GM19328 (cell line): Measurements from ENCODE around the gene PTGR2.
"Not testable (repeated sequence)": the region's sequence is repeated elsewhere in the genome, so short reads cannot be mapped to it uniquely, and the experiment has no call there.

Source experiments
- ATAC-seq: cut with Tn5 transposase; IDR thresholded peaks from one replicate; pipeline ENCODE4 v1.9.1; 2021; ENCODE audit warnings: mild to moderate bottlenecking, moderate library complexity; ENCODE audit not compliant: unreplicated experiment

The PTGR2 gene

DNA sequence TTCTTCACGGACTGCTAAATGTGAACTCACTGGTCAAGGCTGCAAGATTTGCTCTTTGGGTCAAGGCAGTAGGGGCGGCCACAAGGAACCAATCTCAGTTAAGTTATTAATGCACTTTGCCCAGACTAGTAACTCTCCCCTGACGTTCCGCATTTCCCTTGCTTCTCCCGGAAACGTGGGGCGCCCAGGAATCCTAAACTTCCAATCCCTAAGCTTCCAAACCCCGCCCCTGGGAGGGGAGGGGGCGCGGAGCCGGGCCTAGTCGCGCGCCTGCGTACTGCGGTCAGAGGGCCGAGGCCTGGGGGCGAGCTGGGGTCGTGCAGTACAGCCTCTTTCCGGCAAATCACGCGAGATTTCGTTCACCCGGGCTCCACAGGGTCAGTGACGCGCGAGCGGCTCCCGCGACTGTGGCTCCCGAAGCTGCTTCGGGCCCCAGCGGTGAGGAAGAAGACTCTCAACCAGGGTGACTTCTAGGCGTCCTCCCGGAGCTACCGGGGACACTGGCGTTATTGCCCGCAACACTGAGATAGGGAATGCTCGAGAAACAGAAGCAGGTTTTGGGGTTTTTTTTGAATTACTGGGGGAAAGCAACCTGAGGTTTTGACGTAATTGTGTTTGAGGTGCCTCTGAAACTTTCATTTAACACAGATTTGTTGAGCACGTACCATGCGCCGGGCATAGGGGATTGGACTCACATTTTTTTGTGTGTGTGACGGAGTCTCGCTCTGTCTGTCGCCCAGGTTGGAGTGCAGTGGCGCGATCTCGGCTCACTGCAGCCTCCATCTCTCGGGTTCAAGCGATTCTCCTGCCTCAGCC lies at the start of gene PTGR2:
Gene PTGR2 (plus strand): TSS at position 265 of the 816 bp plus-strand sequence. CDS start 7,032 bp downstream, outside the sequence.
- peak; percentile 94 for ATAC-seq

DNA sequence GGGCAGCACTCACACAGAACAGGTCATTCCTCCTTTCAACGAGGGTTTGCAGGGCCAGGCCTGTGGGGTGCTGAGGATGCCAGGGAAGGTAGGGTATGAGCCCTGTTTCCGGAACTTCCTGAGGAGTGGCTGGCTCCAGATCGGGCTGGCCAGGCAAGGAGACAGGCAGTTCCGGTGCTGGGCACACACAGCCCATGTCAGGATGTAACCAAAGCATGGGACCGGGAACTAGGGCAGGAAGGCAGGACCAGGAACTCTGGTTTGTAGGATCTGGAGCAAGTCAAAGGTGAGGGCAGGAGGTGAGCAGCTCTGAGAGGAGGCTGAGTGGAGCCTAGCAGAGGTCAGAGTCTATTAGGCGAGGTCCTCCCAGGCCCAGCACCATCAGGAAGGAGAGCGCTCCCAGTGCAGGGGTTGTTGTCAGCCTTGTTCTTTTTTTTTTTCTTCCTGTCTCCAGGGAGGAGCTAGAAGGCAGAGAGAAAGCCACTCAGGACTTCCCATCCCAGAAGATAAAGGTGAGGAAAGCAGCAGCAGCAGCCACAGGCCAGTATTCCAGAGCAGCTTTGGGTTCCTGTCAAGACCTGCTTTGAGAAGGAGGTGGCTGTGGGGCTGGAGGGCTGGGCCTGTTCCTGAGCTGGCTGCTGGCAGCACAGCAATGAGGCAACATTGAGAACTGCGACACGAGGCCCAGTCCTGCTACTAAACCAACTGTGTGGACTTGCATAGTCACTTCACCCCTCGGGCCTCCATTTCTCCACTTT lies 49.0 kb upstream of the PTGR2 start:
- no peak for ATAC-seq

DNA sequence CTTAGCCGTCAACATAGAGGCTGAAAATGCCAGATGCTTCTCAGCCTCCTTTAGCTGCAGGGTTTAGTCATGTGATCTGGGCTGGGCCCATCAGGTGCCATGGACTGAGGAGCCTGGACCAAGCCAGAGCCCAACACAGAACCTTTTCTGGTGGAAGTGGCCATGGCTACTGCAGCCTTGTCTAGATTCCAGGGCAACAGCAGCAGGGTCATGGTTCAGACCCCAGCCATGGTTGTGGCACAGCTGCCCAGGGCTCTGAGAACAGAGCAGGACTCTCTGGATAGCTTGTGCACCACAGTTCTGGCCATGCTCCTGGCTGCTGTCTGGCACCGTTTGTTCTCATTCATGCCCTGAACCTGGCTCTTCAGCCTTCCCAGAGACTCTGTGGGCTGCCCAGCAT lies 47.0 kb upstream of the PTGR2 start:
- no peak for ATAC-seq

DNA sequence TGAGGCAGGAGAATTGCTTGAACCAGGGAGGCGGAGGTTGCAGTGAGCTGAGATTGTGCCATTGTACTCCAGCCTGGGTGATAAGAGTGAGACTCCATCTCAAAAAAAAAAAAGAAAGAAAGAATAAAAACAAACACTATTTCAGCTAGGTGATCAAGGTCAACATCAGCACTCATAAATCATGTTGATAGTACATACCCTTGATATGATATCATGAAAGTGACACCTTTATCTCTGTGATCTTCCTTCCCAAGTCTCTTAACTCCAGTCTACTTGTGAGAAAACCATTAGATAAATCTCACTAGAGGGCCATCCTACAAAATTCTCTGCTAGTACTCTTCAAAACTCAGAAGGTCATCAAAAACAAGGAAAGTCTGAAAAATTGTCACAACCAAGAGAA lies 44.2 kb upstream of the PTGR2 start:
- ATAC-seq = no peak

DNA sequence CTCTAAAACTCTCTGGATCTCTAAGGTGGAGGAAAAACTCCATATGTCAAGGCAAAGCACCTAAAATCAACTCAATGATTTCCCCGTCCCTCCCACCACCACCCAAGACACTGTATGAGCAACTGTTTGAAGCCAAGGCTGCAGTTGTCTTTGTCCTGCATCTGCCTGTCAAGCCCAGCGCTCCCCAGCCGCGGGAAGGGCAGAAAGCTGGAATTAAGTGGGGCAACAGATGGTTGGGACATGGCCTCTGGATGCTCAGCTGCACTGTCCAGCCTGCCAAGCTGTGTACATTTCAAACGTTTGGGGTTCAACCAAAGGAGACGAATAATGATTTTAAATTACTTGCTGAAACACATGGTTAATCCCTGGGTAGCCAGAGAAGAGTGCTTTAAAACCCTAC lies 42.2 kb upstream of the PTGR2 start:
- ATAC-seq = no peak

GRCh38 chr14:73810478-73811163 lies 41.0 kb upstream of the PTGR2 start:
- no peak for ATAC-seq

DNA sequence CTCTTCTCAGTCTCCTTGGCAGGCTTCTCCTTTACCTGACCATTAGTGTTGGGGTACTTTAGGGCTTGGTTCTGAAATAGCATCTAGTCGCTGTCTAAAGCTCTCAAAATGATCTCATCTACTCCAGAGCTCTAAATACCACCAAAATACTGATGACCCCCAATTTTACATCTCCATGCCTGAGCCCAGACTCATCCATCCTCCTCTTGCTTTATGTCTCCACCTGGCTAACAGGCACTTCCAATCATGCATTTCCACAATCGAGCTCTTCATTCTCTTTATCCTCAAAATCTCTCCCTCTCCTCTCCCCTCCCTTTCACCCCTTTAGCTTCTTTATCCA lies 40.5 kb upstream of the PTGR2 start:
- no peak for ATAC-seq

- no peak for ATAC-seq
Observed at GRCh38 chr14:73814153-73814552, 37.5 kb upstream of the PTGR2 start.

DNA sequence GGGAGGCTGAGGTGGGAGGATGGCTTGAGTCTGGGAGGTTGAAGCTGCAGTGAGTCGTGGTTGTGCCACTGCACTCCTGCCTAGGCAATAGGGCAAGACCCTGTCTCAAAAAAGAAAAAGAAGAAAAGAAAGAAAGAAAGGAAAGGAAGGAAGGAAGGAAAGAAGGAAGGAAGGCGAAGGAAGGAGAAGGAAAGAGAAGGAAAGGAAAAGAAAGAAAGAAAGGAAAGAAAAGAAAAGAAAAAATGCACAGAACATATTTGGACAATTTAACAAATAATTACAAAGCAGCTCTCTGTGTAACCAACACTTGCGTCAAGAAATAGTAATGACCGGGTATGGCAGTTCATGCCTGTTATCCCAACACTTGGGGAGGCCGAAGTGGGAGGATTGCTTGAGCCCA lies 35.8 kb upstream of the PTGR2 start:
- ATAC-seq = no peak

GRCh38 chr14:73816393-73816816 lies 35.2 kb upstream of the PTGR2 start:
- ATAC-seq = no peak

- ATAC-seq = no peak
Observed at GRCh38 chr14:73817020-73817655, 34.5 kb upstream of the PTGR2 start.

DNA sequence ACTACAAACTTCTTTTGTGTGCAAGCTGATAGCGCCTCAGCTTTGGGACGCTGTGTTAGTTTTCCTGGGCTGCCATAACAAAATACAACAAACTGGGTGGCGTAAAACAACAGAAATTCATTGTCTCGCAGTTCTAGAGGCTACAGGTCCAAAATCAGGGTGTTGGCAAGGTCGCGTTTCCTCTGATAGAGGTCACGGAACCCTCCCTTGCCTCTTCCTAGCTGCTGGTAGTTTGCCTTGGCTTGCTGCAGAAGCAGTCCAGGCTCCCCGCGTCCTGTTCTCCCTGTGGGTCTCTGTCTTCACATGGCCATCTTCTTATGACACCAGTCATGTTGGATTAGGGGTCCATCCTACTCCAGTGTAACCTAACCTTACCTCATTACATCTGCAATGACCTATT lies 32.8 kb upstream of the PTGR2 start:
- ATAC-seq = no peak

GRCh38 chr14:73820631-73821030 lies 31.0 kb upstream of the PTGR2 start:
- ATAC-seq = no peak

- ATAC-seq = no peak
Observed at GRCh38 chr14:73823339-73823885, 28.2 kb upstream of the PTGR2 start.

- ATAC-seq = no peak
Observed at GRCh38 chr14:73824127-73824526, 27.5 kb upstream of the PTGR2 start.

- ATAC-seq = no peak
Observed at GRCh38 chr14:73824536-73824935, 27.1 kb upstream of the PTGR2 start.

DNA sequence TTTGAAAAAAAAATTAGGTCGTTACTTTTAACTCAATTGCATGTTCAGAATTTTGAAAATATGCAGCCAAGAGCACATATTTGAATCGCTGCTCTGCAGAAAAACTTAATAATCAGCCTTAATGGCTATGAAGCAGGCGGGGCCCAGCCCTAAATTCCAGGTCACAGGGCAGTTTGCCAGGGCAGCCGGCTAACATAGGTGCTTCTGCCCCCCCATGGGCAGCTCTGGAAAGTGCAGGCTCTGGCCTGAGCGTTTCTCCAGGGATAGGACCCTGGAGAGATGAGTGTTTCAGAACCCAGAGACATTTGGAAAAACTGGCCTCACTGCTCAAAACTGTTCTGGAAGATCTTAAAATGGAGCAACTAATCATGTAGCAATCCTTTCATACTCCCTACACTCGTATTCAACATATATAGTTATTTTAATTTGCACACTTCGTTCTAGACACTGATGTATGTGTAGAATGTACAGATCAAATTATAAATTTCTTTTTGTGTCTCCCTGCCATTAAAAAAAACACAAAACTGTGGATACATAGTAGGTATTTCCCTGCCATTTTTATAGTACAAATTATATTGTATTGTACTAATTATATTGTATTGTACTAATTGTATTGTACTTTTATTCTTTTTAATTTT lies 26.0 kb upstream of the PTGR2 start:
- ATAC-seq = no peak

GRCh38 chr14:73827190-73827589 lies 24.4 kb upstream of the PTGR2 start:
- ATAC-seq = not testable (repeated sequence)

GRCh38 chr14:73829071-73829470 lies 22.6 kb upstream of the PTGR2 start:
- no peak for ATAC-seq
